ENCODE data around the gene DDAH1.

The DDAH1 gene

GRCh38 chr1:85343612-85344255 is 121.2 kb downstream of the DDAH1 start:
- no peak overlapping the region for H3K4me3 ChIP-seq (ENCODE audit: low read depth, low read length)
- DNase-seq (ENCODE audit: low read depth, low spot score): peak; percentile 75
- no peak for TF ChIP-seq CTCF (IDR thresholded peaks at IDR 0.05; ENCODE audit: insufficient read depth, low read length, missing control alignments)
- ChIA-PET POLR2A (interaction anchor here (0.8 to 2.8 kb wide), 11 partner anchors 13 to 263 kb away, joined by 3 to 45 read pairs (median 6); partner anchors contain the start of genes BCL10 and CCN1), CTCF (interaction anchor here (0.6 to 4.5 kb wide), 14 partner anchors 11 to 289 kb away, joined by 3 to 18 read pairs (median 4); partner anchors contain the start of gene C1orf52)

- DNase-seq (ENCODE audit: low read depth, low spot score): no peak
- POLR2A ChIA-PET: interaction anchor here (1.0 to 2.8 kb wide), 8 partner anchors 13 to 237 kb away, joined by 3 to 45 read pairs (median 7); partner anchors contain the start of genes BCL10 and CCN1
- no peak overlapping the region for H3K4me3 ChIP-seq (ENCODE audit: low read depth, low read length)
- no peak for TF ChIP-seq CTCF (IDR thresholded peaks at IDR 0.05; ENCODE audit: insufficient read depth, low read length, missing control alignments)
- CTCF ChIA-PET: interaction anchor here (0.6 to 4.5 kb wide), 7 partner anchors 28 to 290 kb away, joined by 3 to 18 read pairs (median 3); no protein-coding TSS in a partner anchor
These were observed 121.7 kb downstream of the DDAH1 start for GRCh38 chr1:85343213-85343611.

- CTCF ChIA-PET: interaction anchor here (1.3 to 4.5 kb wide), 2 partner anchors 29 to 34 kb away, joined by 3 to 18 read pairs; no protein-coding TSS in a partner anchor
- no peak overlapping the region for H3K4me3 ChIP-seq (ENCODE audit: low read depth, low read length)
- DNase-seq (ENCODE audit: low read depth, low spot score): no peak
- POLR2A ChIA-PET: interaction anchor here (2.2 to 2.8 kb wide), 3 partner anchors 12 to 238 kb away, joined by 8 to 45 read pairs (median 30); partner anchors contain the start of gene CCN1
- no peak for TF ChIP-seq CTCF (IDR thresholded peaks at IDR 0.05; ENCODE audit: insufficient read depth, low read length, missing control alignments)
These were observed 122.8 kb downstream of the DDAH1 start for GRCh38 chr1:85342207-85342606.

- ChIA-PET CTCF (interaction anchor here (1.4 to 1.7 kb wide), 2 partner anchors 25 to 32 kb away, joined by 5 to 8 read pairs; no protein-coding TSS in a partner anchor), POLR2A (no interaction called here)
- no peak for TF ChIP-seq CTCF (IDR thresholded peaks at IDR 0.05; ENCODE audit: insufficient read depth, low read length, missing control alignments)
- no peak overlapping the region for H3K4me3 ChIP-seq (ENCODE audit: low read depth, low read length)
- DNase-seq (ENCODE audit: low read depth, low spot score): no peak
These were observed 124.5 kb downstream of the DDAH1 start for GRCh38 chr1:85340427-85340826.

- no peak for TF ChIP-seq CTCF (IDR thresholded peaks at IDR 0.05; ENCODE audit: insufficient read depth, low read length, missing control alignments)
- no peak overlapping the region for H3K4me3 ChIP-seq (ENCODE audit: low read depth, low read length)
- ChIA-PET POLR2A (interaction anchor here (0.5 to 2.4 kb wide), 2 partner anchors 10 to 951 kb away, joined by 3 to 9 read pairs; no protein-coding TSS in a partner anchor), CTCF (no interaction called here)
- no peak for DNase-seq (ENCODE audit: low read depth, low spot score)
These were observed 125.1 kb downstream of the DDAH1 start for GRCh38 chr1:85339656-85340399.
